Hepatocyte (in vitro differentiated cells): ENCODE data around the gene PTPRC. TPM values are rescaled to one million over a fixed set of nuclear protein-coding genes. Genes with fewer than 3 reads are reported as not detected.

ENCODE experiments used
- DNase-seq: peaks from one replicate; pipeline ENCODE4 v3.0.0-alpha.2; 2016; ENCODE audit warnings: low spot score
- H2AFZ ChIP-seq: fragments of 200-600 bp; sonication (generic); 2 replicates; pipeline ENCODE4 v1.6.0; 2016; ENCODE audit warnings: antibody characterized with exemption, mild to moderate bottlenecking
- H3K27ac ChIP-seq: fragments of 200-600 bp; sonication (generic); 2 replicates; pipeline ENCODE4 v1.5.1; 2016; ENCODE audit warnings: mild to moderate bottlenecking
- H3K27me3 ChIP-seq: fragments of 200-600 bp; sonication (generic); 2 replicates; pipeline ENCODE4 v1.6.1; 2016
- H3K36me3 ChIP-seq: fragments of 200-600 bp; sonication (generic); replicated peaks from 2 replicates; pipeline ENCODE4 v1.5.1; 2016; ENCODE audit warnings: low read depth; ENCODE audit not compliant: insufficient read depth
- H3K4me1 ChIP-seq: fragments of 200-600 bp; sonication (generic); 2 replicates; pipeline ENCODE4 v1.5.1; 2016; ENCODE audit warnings: mild to moderate bottlenecking, moderate library complexity; ENCODE audit not compliant: insufficient read depth
- H3K4me2 ChIP-seq: fragments of 200-600 bp; sonication (generic); 2 replicates; pipeline ENCODE4 v1.6.0; 2016
- H3K4me3 ChIP-seq: fragments of 200-600 bp; sonication (generic); 2 replicates; pipeline ENCODE4 v1.5.1; 2016; ENCODE audit warnings: mild to moderate bottlenecking
- H3K79me2 ChIP-seq: fragments of 200-600 bp; sonication (generic); 2 replicates; pipeline ENCODE4 v1.6.0; 2017; ENCODE audit warnings: mild to moderate bottlenecking
- H3K9me2 ChIP-seq: fragments of 200-600 bp; sonication (generic); replicated peaks from 2 replicates; pipeline ENCODE4 v1.6.0; 2017; ENCODE audit warnings: mild to moderate bottlenecking; ENCODE audit not compliant: insufficient read depth
- H3K9me3 ChIP-seq: fragments of 200-600 bp; sonication (generic); 2 replicates; pipeline ENCODE4 v1.5.1; 2016; ENCODE audit warnings: low read depth, mild to moderate bottlenecking
- H4K20me1 ChIP-seq: fragments of 200-600 bp; sonication (generic); 2 replicates; pipeline ENCODE4 v1.6.0; 2016; ENCODE audit warnings: mild to moderate bottlenecking; ENCODE audit not compliant: insufficient read depth, poor library complexity, severe bottlenecking
- CTCF ChIP-seq: fragments of 200-600 bp; sonication (generic); IDR thresholded peaks from 2 replicates; pipeline ENCODE4 v1.5.1; 2016; ENCODE audit warnings: antibody characterized with exemption, mild to moderate bottlenecking; ENCODE audit not compliant: poor library complexity
- EZH2 ChIP-seq: fragments of 200-600 bp; sonication (generic); IDR thresholded peaks from 2 replicates; pipeline ENCODE4 v1.6.1; 2016; ENCODE audit warnings: antibody characterized with exemption, mild to moderate bottlenecking, borderline replicate concordance
- EZH2phosphoT487 ChIP-seq: fragments of 200-600 bp; sonication (generic); IDR thresholded peaks from one replicate; pipeline ENCODE4 v1.6.1; 2018; ENCODE audit warnings: antibody characterized with exemption, mild to moderate bottlenecking, low read depth, moderate library complexity; ENCODE audit not compliant: unreplicated experiment, severe bottlenecking
- WGBS: methylation state at CpG from one replicate; pipeline ENCODE4 v1.1.6; 2016; ENCODE audit warnings: low lambda C conversion rate; ENCODE audit errors: missing lambda C conversion rate; 5-methylcytosine and 5-hydroxymethylcytosine counted together
- polyA plus RNA-seq: library from polyadenylated mRNA; unstranded; fragments of >200 nt; fragmentation: Nextera tagmentation; extraction: Ambion mirVana; gene quantifications from 2 replicates; pipeline ENCODE4 v1.2.1, GENCODE V29; 2016
- total RNA-seq: library from RNA; depleted of rRNA; stranded (reverse); fragments of >200 nt; gene quantifications from 2 replicates; pipeline ENCODE4 v1.2.3, GENCODE V29; 2014

PTPRC gene
- total and polyA plus RNA-seq, 2 experiments from 2014 or later: 0.87 TPM; not detected in 1

DNA sequence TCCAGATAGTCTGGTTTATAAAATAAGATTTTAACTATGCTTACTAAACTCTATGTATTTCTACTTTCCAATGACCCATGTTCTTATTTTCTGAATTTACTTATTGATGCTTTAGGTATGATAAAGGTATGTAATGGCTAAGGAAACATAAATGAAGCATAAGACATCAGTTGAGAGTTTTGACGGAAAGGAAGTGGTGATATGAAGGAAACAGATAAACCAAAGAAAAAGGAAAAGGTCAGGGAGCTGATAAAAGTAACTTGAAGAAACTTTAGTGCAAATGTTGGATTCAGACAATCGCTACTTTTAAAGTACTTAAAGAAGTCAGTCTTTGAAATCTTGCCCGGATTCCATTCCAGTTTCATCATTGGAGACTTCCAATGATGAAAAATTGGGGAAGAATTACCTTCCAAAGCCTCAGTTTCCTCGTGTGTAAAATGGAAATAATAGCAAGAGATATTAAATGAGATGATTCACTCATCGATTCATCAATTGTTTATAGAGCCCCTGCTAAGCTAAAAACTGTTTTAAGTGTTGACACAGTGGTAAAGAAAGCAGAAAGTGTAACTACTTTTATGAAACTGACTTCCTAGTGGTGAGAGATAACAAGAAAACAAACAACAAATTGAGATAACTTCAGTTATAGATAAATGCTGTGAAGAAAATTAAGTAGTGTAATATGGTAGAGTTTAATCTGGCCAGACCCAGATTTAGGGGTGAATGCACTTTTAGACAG is 10.6 kb downstream of the PTPRC start:
- WGBS: 88% methylated on average over 5 of the region's 5 CpGs
- Histone ChIP-seq H3K27ac (no peak overlapping the region), H4K20me1 (no peaks in the 10 kb centered on the region), H3K27me3 (no peaks in the 10 kb centered on the region), H3K4me2 (no peak overlapping the region), H3K9me2 (no peaks in the 10 kb centered on the region), H3K9me3 (no peaks in the 10 kb centered on the region), H3K4me3 (no peak overlapping the region), H3K4me1 (no peaks in the 10 kb centered on the region), H2AFZ (no peak overlapping the region), H3K79me2 (no peaks in the 10 kb centered on the region), H3K36me3 (no peaks in the 10 kb centered on the region)
- TF ChIP-seq CTCF: no peak
- no peak for DNase-seq

GRCh38 chr1:198649968-198650338 is 11.1 kb downstream of the PTPRC start:
- no peak overlapping the region for H3K4me2 ChIP-seq
- H3K9me2 ChIP-seq: no peaks in the 10 kb centered on the region
- no peaks in the 10 kb centered on the region for H3K9me3 ChIP-seq
- no peak overlapping the region for H3K4me3 ChIP-seq
- no peaks in the 10 kb centered on the region for H3K36me3 ChIP-seq
- no peaks in the 10 kb centered on the region for H4K20me1 ChIP-seq
- 82% methylated on average over 2 of the region's 2 CpGs for WGBS
- DNase-seq: no peak
- no peak overlapping the region for H2AFZ ChIP-seq
- no peaks in the 10 kb centered on the region for H3K79me2 ChIP-seq
- H3K27ac ChIP-seq: no peak overlapping the region
- H3K4me1 ChIP-seq: no peaks in the 10 kb centered on the region
- H3K27me3 ChIP-seq: no peaks in the 10 kb centered on the region
- TF ChIP-seq EZH2: no peak
- TF ChIP-seq EZH2phosphoT487: no peak
- no peak for TF ChIP-seq CTCF

- no peaks in the 10 kb centered on the region for H3K36me3 ChIP-seq
- no peaks in the 10 kb centered on the region for H3K79me2 ChIP-seq
- no peaks in the 10 kb centered on the region for H3K9me2 ChIP-seq
- no peaks in the 10 kb centered on the region for H3K9me3 ChIP-seq
- H2AFZ ChIP-seq: no peak overlapping the region
- H3K27me3 ChIP-seq: no peaks in the 10 kb centered on the region
- H3K4me1 ChIP-seq: no peaks in the 10 kb centered on the region
- no peak for TF ChIP-seq EZH2phosphoT487
- no peak for TF ChIP-seq EZH2
- no peak for TF ChIP-seq CTCF
- no peak overlapping the region for H3K4me3 ChIP-seq
- no peaks in the 10 kb centered on the region for H4K20me1 ChIP-seq
- no peak for DNase-seq
- H3K4me2 ChIP-seq: no peak overlapping the region
- no peak overlapping the region for H3K27ac ChIP-seq
- 0% methylated on average over 1 of the region's 1 CpG for WGBS
Observed at GRCh38 chr1:198650506-198650905, 11.7 kb downstream of the PTPRC start.
